Keratinocyte (primary cell): Measurements from ENCODE around the gene AK8. TPM values are rescaled to one million over a fixed set of nuclear protein-coding genes. Genes with fewer than 3 reads are reported as not detected.

Experiments used
- DNase-seq: peaks from one replicate; pipeline ENCODE4 v3.0.0-alpha.2; 2011; ENCODE audit warnings: low read depth, missing footprints, low spot score
- FAIRE-seq: peaks from 2 replicates; lab custom pipeline; 2011; peaks lifted over from hg19 to GRCh38; lab: Jason Lieb, UNC
- H2AFZ ChIP-seq: 2 replicates; pipeline ENCODE4 v1.6.0; 2012; ENCODE audit warnings: low read length, control low read depth, inconsistent platforms; ENCODE audit not compliant: control insufficient read depth
- H3K27ac ChIP-seq: 2 replicates; pipeline ENCODE4 v1.5.1; 2011; ENCODE audit warnings: low read length; ENCODE audit not compliant: control insufficient read depth, insufficient read depth
- H3K27me3 ChIP-seq: 3 replicates; pipeline ENCODE4 v1.6.0; 2011; ENCODE audit warnings: low read length; ENCODE audit not compliant: control insufficient read depth, insufficient read depth; ENCODE audit errors: extremely low read depth
- H3K36me3 ChIP-seq, 2 experiments: 2 replicates in 1 of 2; 3 replicates in 1 of 2; pipeline ENCODE4 v1.5.1; 2011; ENCODE audit warnings: low read length in 2 of 2, mild to moderate bottlenecking in 1 of 2; ENCODE audit not compliant: control insufficient read depth in 2 of 2, insufficient read depth in 2 of 2; ENCODE audit errors: extremely low read depth in 1 of 2
- H3K4me1 ChIP-seq: 3 replicates; pipeline ENCODE4 v1.5.1; 2011; ENCODE audit warnings: low read length; ENCODE audit not compliant: control insufficient read depth, insufficient read depth; ENCODE audit errors: extremely low read depth
- H3K4me2 ChIP-seq: 3 replicates; pipeline ENCODE4 v1.6.0; 2011; ENCODE audit warnings: low read depth, low read length; ENCODE audit not compliant: control insufficient read depth, insufficient read depth; ENCODE audit errors: extremely low read depth
- H3K4me3 ChIP-seq, 3 experiments: fragments of 200-600 bp in 1 of 3; sonication (generic) in 1 of 3; 2 replicates in 2 of 3; 3 replicates in 1 of 3; pipeline ENCODE4 v1.5.1; 2011 to 2016; ENCODE audit warnings: low read length in 3 of 3, mild to moderate bottlenecking in 3 of 3, control low read depth in 2 of 3, inconsistent platforms in 1 of 3, low read depth in 1 of 3, mixed read lengths in 1 of 3, mixed run types in 1 of 3, moderate library complexity in 1 of 3; ENCODE audit not compliant: control insufficient read depth in 2 of 3, insufficient read depth in 2 of 3; ENCODE audit errors: extremely low read depth in 1 of 3
- H3K79me2 ChIP-seq: 2 replicates; pipeline ENCODE4 v1.6.0; 2012; ENCODE audit warnings: low read length; ENCODE audit not compliant: control insufficient read depth, insufficient read depth
- H3K9ac ChIP-seq: 3 replicates; pipeline ENCODE4 v1.6.0; 2011; ENCODE audit warnings: low read length; ENCODE audit not compliant: control insufficient read depth, insufficient read depth; ENCODE audit errors: extremely low read depth
- H3K9me1 ChIP-seq: 3 replicates; pipeline ENCODE4 v1.6.0; 2011; ENCODE audit warnings: low read length; ENCODE audit not compliant: control insufficient read depth, insufficient read depth; ENCODE audit errors: extremely low read depth
- H3K9me3 ChIP-seq: 2 replicates; pipeline ENCODE4 v1.5.1; 2012; ENCODE audit warnings: low read depth, low read length; ENCODE audit not compliant: control insufficient read depth
- H4K20me1 ChIP-seq: 3 replicates; pipeline ENCODE4 v1.6.0; 2011; ENCODE audit warnings: low read length; ENCODE audit not compliant: control insufficient read depth, insufficient read depth; ENCODE audit errors: extremely low read depth
- CTCF ChIP-seq, 3 experiments: IDR thresholded peaks in 1 of 3; conservative IDR thresholded peaks in 1 of 3; optimal IDR thresholded peaks in 1 of 3; 2 replicates in 2 of 3; 3 replicates in 1 of 3; pipeline versions ENCODE3 to v1.5.1; 2011; ENCODE audit warnings: low read length in 3 of 3, mild to moderate bottlenecking in 3 of 3, moderate library complexity in 2 of 3, control low read depth in 1 of 3, inconsistent platforms in 1 of 3; ENCODE audit not compliant: insufficient read depth in 2 of 3; ENCODE audit errors: extremely low read depth in 1 of 3
- EZH2 ChIP-seq: IDR thresholded peaks from one replicate; pipeline ENCODE4 v1.6.1; 2012; ENCODE audit warnings: inconsistent platforms, mild to moderate bottlenecking, low read length, moderate library complexity
- dilution Hi-C: fragments of 300-500 bp; cut with MboI; formaldehyde crosslinking; loops from one replicate; pipeline ENCODE4 v1.7.0; 2020; ENCODE audit warnings: low sequenced_read_pairs; ENCODE audit not compliant: extremely low pct_ligation_motif_present
- polyA plus RNA-seq, 5 experiments: library from polyadenylated mRNA; depleted of rRNA in 3 of 5; stranded (reverse) in 3 of 5; stranded (forward) in 1 of 5; unstranded in 1 of 5; fragments of >200 nt; gene quantifications; 1 replicate in 1 of 5; 2 replicates in 3 of 5; 3 replicates in 1 of 5; pipeline versions ENCODE4 v1.2.1 to v1.2.3, GENCODE V29; 2011 to 2012; ENCODE audit warnings: missing spikeins in 2 of 5, low read depth in 1 of 5, low replicate concordance in 1 of 5

The AK8 gene
- polyA plus RNA-seq, 1 donor (not counting 4 experiments of a cell fraction or from before 2014, with no cell fraction given), result 0.24 TPM

GRCh38 chr9:132749306-132749705, 128.8 kb downstream of the AK8 start:
- Histone ChIP-seq H3K79me2 (no peaks in the 10 kb centered on the region), H3K4me1 (no peaks in the 10 kb centered on the region), H2AFZ (no peak overlapping the region), H3K9me3 (no peaks in the 10 kb centered on the region), H3K4me3 (no peak overlapping the region), H3K27ac (no peak overlapping the region), H3K9me1 (no peaks in the 10 kb centered on the region), H3K9ac (no peak overlapping the region), H3K36me3 (no peaks in the 10 kb centered on the region), H3K4me2 (no peak overlapping the region), H4K20me1 (no peaks in the 10 kb centered on the region), H3K27me3 (peaks cover 36% of the 10 kb centered on the region)
- TF ChIP-seq CTCF (optimal IDR thresholded peaks at IDR 0.05 in 1 of 3, IDR thresholded peaks at IDR 0.05 in 1 of 3, conservative IDR thresholded peaks at IDR 0.05 in 1 of 3; ENCODE audit: extremely low read depth in 1 of 3, insufficient read depth in 2 of 3, low read length in 3 of 3) (no peak), EZH2 (no peak)
- FAIRE-seq, result no peak
- no peak for DNase-seq
- dilution Hi-C loops, result no loop called here

GRCh38 chr9:132748450-132748849, 129.6 kb downstream of the AK8 start:
- DNase-seq, result no peak
- Histone ChIP-seq H3K9me3 (no peaks in the 10 kb centered on the region), H3K9ac (no peak overlapping the region), H3K27ac (no peak overlapping the region), H3K4me1 (no peaks in the 10 kb centered on the region), H4K20me1 (no peaks in the 10 kb centered on the region), H3K79me2 (no peaks in the 10 kb centered on the region), H3K27me3 (peaks cover 36% of the 10 kb centered on the region), H3K36me3 (no peaks in the 10 kb centered on the region), H3K4me3 (no peak overlapping the region), H3K9me1 (no peaks in the 10 kb centered on the region), H3K4me2 (no peak overlapping the region), H2AFZ (no peak overlapping the region)
- TF ChIP-seq CTCF (optimal IDR thresholded peaks at IDR 0.05 in 1 of 3, IDR thresholded peaks at IDR 0.05 in 1 of 3, conservative IDR thresholded peaks at IDR 0.05 in 1 of 3; ENCODE audit: extremely low read depth in 1 of 3, insufficient read depth in 2 of 3, low read length in 3 of 3) (no peak), EZH2 (no peak)
- no peak for FAIRE-seq
- dilution Hi-C loops, result no loop called here
